ENCODE results near the gene LONP2.

DNA sequence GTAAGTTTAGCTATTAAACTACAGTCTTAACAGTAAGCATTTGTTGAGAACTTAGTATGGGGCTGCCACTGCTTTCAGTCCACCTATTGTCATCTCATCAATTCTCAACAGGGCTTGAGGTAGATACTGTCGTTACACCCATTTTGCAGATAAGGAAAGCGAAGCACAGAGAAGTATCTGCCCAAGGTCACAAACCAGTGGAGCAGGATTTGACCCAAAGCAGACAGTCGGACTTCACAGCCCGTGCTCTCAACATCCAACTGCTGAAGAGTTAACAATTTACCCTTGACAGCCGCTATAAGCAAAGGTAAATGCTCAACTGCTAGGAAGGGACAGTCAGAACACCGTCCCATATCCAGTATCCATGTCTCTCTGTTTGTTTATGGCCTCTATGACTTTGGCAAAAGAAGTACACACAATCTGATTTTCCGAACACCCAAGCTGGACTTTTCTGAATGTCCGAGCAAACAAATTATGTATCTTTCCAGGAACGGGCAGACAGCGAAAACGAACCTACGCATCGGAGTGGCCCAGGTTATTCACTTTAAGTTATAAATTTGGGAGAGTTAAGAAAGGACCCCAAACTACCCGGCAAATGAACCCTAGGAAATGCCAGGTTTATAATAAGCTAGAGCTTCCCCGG is 139.9 kb downstream of the LONP2 start:
- TF ChIP-seq EZH2 (IDR thresholded peaks at IDR 0.05; ENCODE audit: low read depth, unreplicated experiment) (no peak), POLR2AphosphoS5 (IDR thresholded peaks at IDR 0.05; ENCODE audit: low read depth) (no peak), NANOG (IDR thresholded peaks at IDR 0.05; ENCODE audit: borderline replicate concordance) (no peak), EZH2phosphoT487 (IDR thresholded peaks at IDR 0.05; ENCODE audit: unreplicated experiment) (no peak), CREB1 (CRISPR knock-in tag; IDR thresholded peaks at IDR 0.05; ENCODE audit: low read depth) (no peak), ZNF331 (CRISPR knock-in tag; IDR thresholded peaks at IDR 0.05; ENCODE audit: low read depth) (no peak), JUNB (IDR thresholded peaks at IDR 0.05; ENCODE audit: unreplicated experiment) (no peak), STAT1 (IDR thresholded peaks at IDR 0.05; ENCODE audit: unreplicated experiment) (no peak)
- TF ChIP-seq, protein P1, sequence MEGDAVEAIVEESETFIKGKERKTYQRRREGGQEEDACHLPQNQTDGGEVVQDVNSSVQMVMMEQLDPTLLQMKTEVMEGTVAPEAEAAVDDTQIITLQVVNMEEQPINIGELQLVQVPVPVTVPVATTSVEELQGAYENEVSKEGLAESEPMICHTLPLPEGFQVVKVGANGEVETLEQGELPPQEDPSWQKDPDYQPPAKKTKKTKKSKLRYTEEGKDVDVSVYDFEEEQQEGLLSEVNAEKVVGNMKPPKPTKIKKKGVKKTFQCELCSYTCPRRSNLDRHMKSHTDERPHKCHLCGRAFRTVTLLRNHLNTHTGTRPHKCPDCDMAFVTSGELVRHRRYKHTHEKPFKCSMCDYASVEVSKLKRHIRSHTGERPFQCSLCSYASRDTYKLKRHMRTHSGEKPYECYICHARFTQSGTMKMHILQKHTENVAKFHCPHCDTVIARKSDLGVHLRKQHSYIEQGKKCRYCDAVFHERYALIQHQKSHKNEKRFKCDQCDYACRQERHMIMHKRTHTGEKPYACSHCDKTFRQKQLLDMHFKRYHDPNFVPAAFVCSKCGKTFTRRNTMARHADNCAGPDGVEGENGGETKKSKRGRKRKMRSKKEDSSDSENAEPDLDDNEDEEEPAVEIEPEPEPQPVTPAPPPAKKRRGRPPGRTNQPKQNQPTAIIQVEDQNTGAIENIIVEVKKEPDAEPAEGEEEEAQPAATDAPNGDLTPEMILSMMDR (conservative IDR thresholded peaks at IDR 0.05; ENCODE audit: low read depth in 2 of 2): no peak
- TF ChIP-seq, protein P2, sequence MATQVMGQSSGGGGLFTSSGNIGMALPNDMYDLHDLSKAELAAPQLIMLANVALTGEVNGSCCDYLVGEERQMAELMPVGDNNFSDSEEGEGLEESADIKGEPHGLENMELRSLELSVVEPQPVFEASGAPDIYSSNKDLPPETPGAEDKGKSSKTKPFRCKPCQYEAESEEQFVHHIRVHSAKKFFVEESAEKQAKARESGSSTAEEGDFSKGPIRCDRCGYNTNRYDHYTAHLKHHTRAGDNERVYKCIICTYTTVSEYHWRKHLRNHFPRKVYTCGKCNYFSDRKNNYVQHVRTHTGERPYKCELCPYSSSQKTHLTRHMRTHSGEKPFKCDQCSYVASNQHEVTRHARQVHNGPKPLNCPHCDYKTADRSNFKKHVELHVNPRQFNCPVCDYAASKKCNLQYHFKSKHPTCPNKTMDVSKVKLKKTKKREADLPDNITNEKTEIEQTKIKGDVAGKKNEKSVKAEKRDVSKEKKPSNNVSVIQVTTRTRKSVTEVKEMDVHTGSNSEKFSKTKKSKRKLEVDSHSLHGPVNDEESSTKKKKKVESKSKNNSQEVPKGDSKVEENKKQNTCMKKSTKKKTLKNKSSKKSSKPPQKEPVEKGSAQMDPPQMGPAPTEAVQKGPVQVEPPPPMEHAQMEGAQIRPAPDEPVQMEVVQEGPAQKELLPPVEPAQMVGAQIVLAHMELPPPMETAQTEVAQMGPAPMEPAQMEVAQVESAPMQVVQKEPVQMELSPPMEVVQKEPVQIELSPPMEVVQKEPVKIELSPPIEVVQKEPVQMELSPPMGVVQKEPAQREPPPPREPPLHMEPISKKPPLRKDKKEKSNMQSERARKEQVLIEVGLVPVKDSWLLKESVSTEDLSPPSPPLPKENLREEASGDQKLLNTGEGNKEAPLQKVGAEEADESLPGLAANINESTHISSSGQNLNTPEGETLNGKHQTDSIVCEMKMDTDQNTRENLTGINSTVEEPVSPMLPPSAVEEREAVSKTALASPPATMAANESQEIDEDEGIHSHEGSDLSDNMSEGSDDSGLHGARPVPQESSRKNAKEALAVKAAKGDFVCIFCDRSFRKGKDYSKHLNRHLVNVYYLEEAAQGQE (IDR thresholded peaks at IDR 0.05; ENCODE audit: unreplicated experiment): no peak
- TF ChIP-seq, protein P3, sequence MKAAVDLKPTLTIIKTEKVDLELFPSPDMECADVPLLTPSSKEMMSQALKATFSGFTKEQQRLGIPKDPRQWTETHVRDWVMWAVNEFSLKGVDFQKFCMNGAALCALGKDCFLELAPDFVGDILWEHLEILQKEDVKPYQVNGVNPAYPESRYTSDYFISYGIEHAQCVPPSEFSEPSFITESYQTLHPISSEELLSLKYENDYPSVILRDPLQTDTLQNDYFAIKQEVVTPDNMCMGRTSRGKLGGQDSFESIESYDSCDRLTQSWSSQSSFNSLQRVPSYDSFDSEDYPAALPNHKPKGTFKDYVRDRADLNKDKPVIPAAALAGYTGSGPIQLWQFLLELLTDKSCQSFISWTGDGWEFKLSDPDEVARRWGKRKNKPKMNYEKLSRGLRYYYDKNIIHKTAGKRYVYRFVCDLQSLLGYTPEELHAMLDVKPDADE (IDR thresholded peaks at IDR 0.05): no peak

Data from GM23338 (cell line).